Uterus (tissue), 2 donors: ENCODE measurements around the gene PNLIP.

ENCODE experiments used
- POLR2A ChIP-seq, 2 donors: fragments of 450-650 bp; IDR thresholded peaks; one replicate each; pipeline ENCODE4 v1.6.1; 2016; ENCODE audit warnings: antibody characterized with exemption in 2 of 2, mild to moderate bottlenecking in 1 of 2, moderate library complexity in 1 of 2
- TF ChIP-seq, protein P1 (sequence below), 4 experiments: fragments of 200-600 bp in 2 of 4; fragments of 450-650 bp in 2 of 4; sonication (generic) in 2 of 4; IDR thresholded peaks; one replicate each; pipeline ENCODE4 v1.5.1; 2016 to 2019; ENCODE audit warnings: antibody characterized with exemption in 4 of 4, mild to moderate bottlenecking in 2 of 4, moderate library complexity in 1 of 4

DNA sequence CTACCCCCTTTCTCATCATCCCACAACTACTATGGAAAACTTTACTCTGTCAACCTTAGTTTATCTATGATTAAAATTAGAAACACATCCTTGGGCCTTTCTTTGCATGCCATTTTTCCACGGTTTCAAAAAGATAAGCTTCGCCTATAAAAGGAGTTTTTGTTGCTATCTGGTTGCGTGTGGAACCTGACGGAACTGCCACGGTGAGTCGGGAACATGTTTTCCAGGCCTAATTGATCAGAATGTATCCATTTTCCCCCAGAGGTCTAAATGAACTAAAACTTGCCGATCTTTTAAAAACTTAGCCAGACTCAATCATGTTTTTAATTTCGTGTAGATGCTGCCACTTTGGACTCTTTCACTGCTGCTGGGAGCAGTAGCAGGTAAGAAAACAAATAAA lies at the start of gene PNLIP:
- TF ChIP-seq, protein P1, sequence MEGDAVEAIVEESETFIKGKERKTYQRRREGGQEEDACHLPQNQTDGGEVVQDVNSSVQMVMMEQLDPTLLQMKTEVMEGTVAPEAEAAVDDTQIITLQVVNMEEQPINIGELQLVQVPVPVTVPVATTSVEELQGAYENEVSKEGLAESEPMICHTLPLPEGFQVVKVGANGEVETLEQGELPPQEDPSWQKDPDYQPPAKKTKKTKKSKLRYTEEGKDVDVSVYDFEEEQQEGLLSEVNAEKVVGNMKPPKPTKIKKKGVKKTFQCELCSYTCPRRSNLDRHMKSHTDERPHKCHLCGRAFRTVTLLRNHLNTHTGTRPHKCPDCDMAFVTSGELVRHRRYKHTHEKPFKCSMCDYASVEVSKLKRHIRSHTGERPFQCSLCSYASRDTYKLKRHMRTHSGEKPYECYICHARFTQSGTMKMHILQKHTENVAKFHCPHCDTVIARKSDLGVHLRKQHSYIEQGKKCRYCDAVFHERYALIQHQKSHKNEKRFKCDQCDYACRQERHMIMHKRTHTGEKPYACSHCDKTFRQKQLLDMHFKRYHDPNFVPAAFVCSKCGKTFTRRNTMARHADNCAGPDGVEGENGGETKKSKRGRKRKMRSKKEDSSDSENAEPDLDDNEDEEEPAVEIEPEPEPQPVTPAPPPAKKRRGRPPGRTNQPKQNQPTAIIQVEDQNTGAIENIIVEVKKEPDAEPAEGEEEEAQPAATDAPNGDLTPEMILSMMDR (IDR thresholded peaks at IDR 0.05), result no peak
- no peak for TF ChIP-seq POLR2A (IDR thresholded peaks at IDR 0.05)
